MM.1S (cell line): ENCODE data around the gene CRAT.
A peak's percentile ranks its signal among the peaks of the same experiment; 100 is the strongest.

Experiments used
- DNase-seq: peaks from one replicate; pipeline ENCODE4 v3.0.0-alpha.2; 2015
- H2AFZ ChIP-seq: fragments of 300-600 bp; sonication (generic); 2 replicates; pipeline ENCODE4 v1.6.0; 2016; ENCODE audit warnings: antibody characterized with exemption, low read length
- H3F3A ChIP-seq: fragments of 300-600 bp; sonication (generic); 2 replicates; pipeline ENCODE4 v1.6.1; 2016; ENCODE audit warnings: mild to moderate bottlenecking, antibody characterized with exemption, low read length, moderate library complexity, mixed read lengths; ENCODE audit not compliant: insufficient read depth
- H3K27ac ChIP-seq: fragments of 300-600 bp; sonication (generic); 2 replicates; pipeline ENCODE4 v1.5.1; 2016; ENCODE audit warnings: mild to moderate bottlenecking, low read length
- H3K27me3 ChIP-seq: fragments of 300-600 bp; sonication (generic); replicated peaks from 2 replicates; pipeline ENCODE4 v1.6.0; 2016; ENCODE audit warnings: low read length; ENCODE audit not compliant: insufficient read depth
- H3K36me3 ChIP-seq: fragments of 300-600 bp; sonication (generic); replicated peaks from 2 replicates; pipeline ENCODE4 v1.6.1; 2016; ENCODE audit warnings: mild to moderate bottlenecking, low read length, mixed read lengths; ENCODE audit not compliant: insufficient read depth
- H3K4me1 ChIP-seq: fragments of 300-600 bp; sonication (generic); 2 replicates; pipeline ENCODE4 v1.6.1; 2016; ENCODE audit warnings: low read length, mixed read lengths
- H3K4me2 ChIP-seq: fragments of 300-600 bp; sonication (generic); 2 replicates; pipeline ENCODE4 v1.6.0; 2016; ENCODE audit warnings: low read depth, low read length
- H3K4me3 ChIP-seq: fragments of 300-600 bp; sonication (generic); 2 replicates; pipeline ENCODE4 v1.5.1; 2016; ENCODE audit warnings: low read length, mixed read lengths
- H3K79me2 ChIP-seq: fragments of 300-600 bp; sonication (generic); 2 replicates; pipeline ENCODE4 v1.6.1; 2016; ENCODE audit warnings: mixed run types, low read length, mixed read lengths
- H3K9ac ChIP-seq: fragments of 300-600 bp; sonication (generic); 2 replicates; pipeline ENCODE4 v1.6.1; 2016; ENCODE audit warnings: low read length, mixed read lengths
- H3K9me2 ChIP-seq: fragments of 300-600 bp; sonication (generic); replicated peaks from 2 replicates; pipeline ENCODE4 v1.6.1; 2016; ENCODE audit warnings: mild to moderate bottlenecking, low read length, mixed read lengths; ENCODE audit not compliant: insufficient read depth
- H3K9me3 ChIP-seq: fragments of 300-600 bp; sonication (generic); replicated peaks from 2 replicates; pipeline ENCODE4 v1.6.1; 2016; ENCODE audit warnings: mild to moderate bottlenecking, low read length, mixed read lengths; ENCODE audit not compliant: insufficient read depth
- H4K20me1 ChIP-seq: fragments of 300-600 bp; sonication (generic); 2 replicates; pipeline ENCODE4 v1.6.1; 2016; ENCODE audit warnings: mild to moderate bottlenecking, low read length, moderate library complexity, mixed read lengths; ENCODE audit not compliant: insufficient read depth
- CTCF ChIP-seq: fragments of 300-600 bp; sonication (generic); IDR thresholded peaks from 2 replicates; pipeline ENCODE4 v1.5.1; 2016; ENCODE audit warnings: antibody characterized with exemption, low read length, mixed read lengths
- EZH2 ChIP-seq: fragments of 300-600 bp; sonication (generic); optimal IDR thresholded peaks from 2 replicates; pipeline ENCODE3; 2017; ENCODE audit warnings: low read depth, mild to moderate bottlenecking, antibody characterized with exemption, low read length, mixed read lengths
- EZH2phosphoT487 ChIP-seq: fragments of 300-600 bp; sonication (generic); IDR thresholded peaks from 2 replicates; pipeline ENCODE4 v1.6.1; 2018; ENCODE audit warnings: antibody characterized with exemption, low read length

Gene CRAT

DNA sequence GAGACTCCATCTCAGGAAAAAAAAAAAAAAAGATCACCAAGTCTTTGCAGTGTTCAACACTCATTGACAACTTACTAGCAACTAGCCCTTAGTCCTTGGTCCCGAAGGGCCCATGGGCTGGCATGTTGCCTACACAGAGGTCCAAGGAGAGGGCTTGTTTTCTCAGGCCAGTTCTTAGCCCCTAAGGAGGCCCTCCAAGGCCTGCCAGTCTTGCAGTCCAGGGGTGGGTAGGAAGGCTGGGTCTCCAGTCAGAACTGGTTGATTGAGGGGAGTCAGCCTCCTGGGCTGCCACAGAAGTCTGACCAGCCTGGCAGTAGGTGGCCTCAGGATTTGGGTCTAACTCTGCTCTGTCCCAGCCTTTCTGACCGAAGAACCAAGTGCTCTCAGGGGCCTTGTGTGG lies 34.7 kb upstream of the CRAT start:
- Histone ChIP-seq H2AFZ (no peak overlapping the region), H3K4me2 (no peak overlapping the region), H3K79me2 (peaks cover 19% of the 10 kb centered on the region), H3K36me3 (no peaks in the 10 kb centered on the region; the same call in 1 of the 2 replicates), H3K9ac (no peak overlapping the region), H3K27me3 (no peaks in the 10 kb centered on the region), H3K4me3 (no peak overlapping the region), H3K27ac (no peak overlapping the region), H3K9me2 (no peaks in the 10 kb centered on the region), H3K4me1 (peaks cover 6% of the 10 kb centered on the region), H3K9me3 (no peaks in the 10 kb centered on the region), H4K20me1 (no peaks in the 10 kb centered on the region), H3F3A (peaks cover 1% of the 10 kb centered on the region)
- no peak for DNase-seq
- TF ChIP-seq EZH2: no peak
- TF ChIP-seq CTCF: no peak
- TF ChIP-seq EZH2phosphoT487: no peak

DNA sequence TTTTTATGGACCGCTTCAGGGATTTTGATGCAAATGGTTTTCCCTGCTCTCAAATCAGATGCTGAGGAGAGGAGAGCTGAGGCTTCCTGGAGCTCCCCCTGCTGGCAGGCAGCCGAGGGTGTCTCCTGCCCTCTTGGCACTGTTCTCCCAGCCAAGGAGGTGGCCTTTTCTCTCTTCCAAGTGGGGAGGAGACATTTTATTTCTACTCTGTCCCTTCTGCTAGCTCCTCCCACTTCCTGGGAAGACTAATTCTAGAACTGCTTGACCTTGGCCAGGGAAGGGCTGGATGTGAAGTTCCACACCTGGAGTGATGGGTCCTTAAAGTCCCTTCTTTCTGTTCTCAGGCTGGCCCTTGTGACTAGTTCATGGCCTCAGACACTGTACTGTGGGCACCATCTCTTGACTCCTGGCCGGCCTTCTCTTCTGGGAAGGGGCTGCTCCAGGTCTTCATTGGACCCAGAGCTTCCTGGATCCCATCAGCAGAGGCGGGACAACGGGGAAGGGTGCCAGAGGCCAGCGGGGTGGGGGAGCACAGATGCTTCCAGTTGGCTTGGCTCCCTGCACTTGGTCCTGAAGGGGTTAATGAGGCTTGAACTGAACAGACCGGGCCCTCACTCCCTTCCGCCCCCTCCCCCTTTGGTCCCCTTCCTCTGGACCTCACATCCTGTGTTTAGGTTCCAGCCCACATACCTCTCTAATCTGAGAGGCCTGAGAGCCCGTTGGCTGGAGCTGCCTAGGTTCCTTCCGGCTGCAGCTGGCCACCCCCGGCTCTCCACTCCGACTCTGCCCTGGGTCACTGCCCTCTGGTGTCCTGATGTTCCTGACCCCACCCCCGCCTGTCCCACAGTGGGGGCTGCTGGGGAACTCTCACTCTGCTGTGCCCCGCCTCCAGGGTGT lies 32.7 kb upstream of the CRAT start:
- peak; percentile 55 for DNase-seq
- no peaks in the 10 kb centered on the region for H3K36me3 ChIP-seq
- H4K20me1 ChIP-seq: no peaks in the 10 kb centered on the region
- no peak overlapping the region for H2AFZ ChIP-seq
- peaks cover 11% of the 10 kb centered on the region for H3F3A ChIP-seq
- no peak overlapping the region for H3K9ac ChIP-seq
- no peaks in the 10 kb centered on the region for H3K9me3 ChIP-seq
- H3K4me1 ChIP-seq: peaks cover 14% of the 10 kb centered on the region
- H3K79me2 ChIP-seq: peaks cover 21% of the 10 kb centered on the region
- no peak overlapping the region for H3K27ac ChIP-seq
- no peak overlapping the region for H3K4me3 ChIP-seq
- H3K4me2 ChIP-seq: no peak overlapping the region
- TF ChIP-seq EZH2phosphoT487 (no peak), EZH2 (no peak), CTCF (peak; percentile 91)
- no peaks in the 10 kb centered on the region for H3K27me3 ChIP-seq
- H3K9me2 ChIP-seq: no peaks in the 10 kb centered on the region

DNA sequence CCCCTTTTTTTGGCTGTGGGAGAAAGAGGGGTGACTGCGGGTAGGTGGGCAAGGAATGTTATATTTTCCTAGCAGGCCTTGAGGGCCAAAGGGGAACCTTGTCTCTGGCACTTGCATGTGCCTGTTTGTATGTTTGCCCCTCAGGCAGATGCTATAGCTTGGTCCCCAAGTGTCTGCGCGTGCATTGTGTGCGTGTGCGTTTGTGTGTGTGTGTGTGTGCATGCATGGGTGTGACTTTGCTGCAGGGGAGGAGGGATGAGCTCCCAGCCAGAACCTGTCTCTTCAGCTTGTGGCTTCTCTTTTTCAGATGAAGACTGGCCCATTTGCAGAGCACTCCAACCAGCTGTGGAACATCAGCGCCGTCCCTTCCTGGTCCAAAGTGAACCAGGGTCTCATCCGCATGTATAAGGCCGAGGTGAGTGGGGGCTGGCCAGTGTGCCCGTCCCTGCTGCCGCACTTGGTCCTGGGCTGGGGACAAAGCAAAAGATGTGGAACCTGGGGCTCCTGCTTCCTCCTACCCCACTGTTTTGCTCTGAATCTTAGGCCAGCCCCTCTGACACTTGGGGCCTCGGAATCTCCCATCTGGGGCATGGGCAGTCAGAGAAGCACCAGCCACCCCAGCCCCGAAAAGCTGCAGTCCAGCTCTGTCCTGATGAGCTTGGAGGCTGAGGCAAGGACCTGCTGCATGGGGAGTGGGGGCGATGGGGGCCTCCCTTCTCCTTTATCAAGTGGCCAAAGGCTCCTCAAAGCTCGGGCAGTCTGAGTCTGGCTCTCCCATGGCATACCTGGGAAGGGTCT lies 31.7 kb upstream of the CRAT start:
- Histone ChIP-seq H3K4me2 (no peak overlapping the region), H3K27ac (no peak overlapping the region), H3K9me3 (no peaks in the 10 kb centered on the region), H4K20me1 (no peaks in the 10 kb centered on the region), H3K4me1 (peaks cover 14% of the 10 kb centered on the region), H3K27me3 (no peaks in the 10 kb centered on the region), H3K9ac (no peak overlapping the region), H3K36me3 (no peaks in the 10 kb centered on the region), H3K9me2 (no peaks in the 10 kb centered on the region), H3K4me3 (no peak overlapping the region), H3K79me2 (peaks cover 21% of the 10 kb centered on the region), H3F3A (peaks cover 11% of the 10 kb centered on the region), H2AFZ (no peak overlapping the region)
- DNase-seq: no peak
- TF ChIP-seq EZH2: no peak
- TF ChIP-seq EZH2phosphoT487: no peak
- no peak for TF ChIP-seq CTCF
